NB4 (cell line): ENCODE results near the gene MRPS22.

Experiments used
- POLR2A ChIP-seq: IDR thresholded peaks from 2 replicates; pipeline ENCODE4 v1.6.1; 2011; ENCODE audit warnings: mild to moderate bottlenecking; ENCODE audit not compliant: insufficient read length; ENCODE audit errors: extremely low read depth
- TF ChIP-seq, protein P1 (sequence below): IDR thresholded peaks from one replicate; pipeline ENCODE4 v1.5.1; 2012; ENCODE audit warnings: low read depth, low read length

DNA sequence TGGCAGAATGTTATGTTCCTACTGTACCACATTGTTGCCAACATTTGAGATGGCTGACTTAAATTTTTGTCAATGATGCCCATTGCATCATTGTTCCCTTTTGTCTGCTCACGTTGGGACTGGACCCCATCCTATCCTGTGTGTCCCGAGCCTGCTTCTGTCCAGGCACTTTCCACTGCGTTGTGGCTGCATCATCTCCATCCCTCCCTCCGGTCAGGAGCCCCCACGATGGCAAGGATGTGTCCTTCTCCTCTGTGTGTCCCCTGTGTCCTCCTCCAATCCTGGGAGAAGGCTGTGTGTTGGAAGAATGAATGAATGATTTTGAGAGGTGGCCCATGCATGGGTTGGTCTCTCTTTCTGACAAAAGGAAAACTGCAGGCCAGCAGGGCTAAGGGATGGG is 19.4 kb upstream of the MRPS22 start:
- no peak for TF ChIP-seq POLR2A
- TF ChIP-seq, protein P1, sequence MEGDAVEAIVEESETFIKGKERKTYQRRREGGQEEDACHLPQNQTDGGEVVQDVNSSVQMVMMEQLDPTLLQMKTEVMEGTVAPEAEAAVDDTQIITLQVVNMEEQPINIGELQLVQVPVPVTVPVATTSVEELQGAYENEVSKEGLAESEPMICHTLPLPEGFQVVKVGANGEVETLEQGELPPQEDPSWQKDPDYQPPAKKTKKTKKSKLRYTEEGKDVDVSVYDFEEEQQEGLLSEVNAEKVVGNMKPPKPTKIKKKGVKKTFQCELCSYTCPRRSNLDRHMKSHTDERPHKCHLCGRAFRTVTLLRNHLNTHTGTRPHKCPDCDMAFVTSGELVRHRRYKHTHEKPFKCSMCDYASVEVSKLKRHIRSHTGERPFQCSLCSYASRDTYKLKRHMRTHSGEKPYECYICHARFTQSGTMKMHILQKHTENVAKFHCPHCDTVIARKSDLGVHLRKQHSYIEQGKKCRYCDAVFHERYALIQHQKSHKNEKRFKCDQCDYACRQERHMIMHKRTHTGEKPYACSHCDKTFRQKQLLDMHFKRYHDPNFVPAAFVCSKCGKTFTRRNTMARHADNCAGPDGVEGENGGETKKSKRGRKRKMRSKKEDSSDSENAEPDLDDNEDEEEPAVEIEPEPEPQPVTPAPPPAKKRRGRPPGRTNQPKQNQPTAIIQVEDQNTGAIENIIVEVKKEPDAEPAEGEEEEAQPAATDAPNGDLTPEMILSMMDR, result no peak
